ENCODE data around the gene TAF4B.
"Not testable (repeated sequence)": the region's sequence is repeated elsewhere in the genome, so short reads cannot be mapped to it uniquely, and the experiment has no call there.

TAF4B gene

GRCh38 chr18:26429535-26430226, 203.4 kb downstream of the TAF4B start:
- no peak for DNase-seq

- DNase-seq, result no peak
These were observed 206.6 kb downstream of the TAF4B start for GRCh38 chr18:26432651-26433424.

- DNase-seq, result no peak
These were observed 208.6 kb downstream of the TAF4B start for GRCh38 chr18:26434887-26435286.

GRCh38 chr18:26435415-26436095, 209.3 kb downstream of the TAF4B start:
- no peak for DNase-seq

GRCh38 chr18:26436176-26437051, 210.2 kb downstream of the TAF4B start:
- no peak for DNase-seq

GRCh38 chr18:26437634-26438033, 211.4 kb downstream of the TAF4B start:
- DNase-seq, result not testable (repeated sequence)

GRCh38 chr18:26438980-26439379, 212.7 kb downstream of the TAF4B start:
- peak in 1 of 2 donors; percentile 4 for DNase-seq

- DNase-seq, result no peak
These were observed 213.3 kb downstream of the TAF4B start for GRCh38 chr18:26439537-26439936.

GRCh38 chr18:26440644-26441043, 214.4 kb downstream of the TAF4B start:
- DNase-seq, result no peak

All from inflammatory macrophage (primary cell).